Psoas muscle (tissue), 8 donors: ENCODE data around the gene PIAS3. TPM values are rescaled to one million over a fixed set of nuclear protein-coding genes. Genes with fewer than 3 reads are reported as not detected.

Experiments used
- ATAC-seq, 4 donors: fragments of 200-7000 bp; cut with Tn5 transposase; one replicate each; pipeline ENCODE4 v1.9.1; 2020; ENCODE audit warnings: moderate library complexity in 3 of 4, mild to moderate bottlenecking in 2 of 4
- DNase-seq, 2 donors: peaks; one replicate each; pipeline ENCODE4 v3.0.0-alpha.2; 2020
- H3K27ac ChIP-seq: fragments of 200-600 bp; one replicate; pipeline ENCODE4 v1.8.0; 2022
- H3K27me3 ChIP-seq, 3 donors: fragments of 200-600 bp in 1 of 3; one replicate each; pipeline versions ENCODE4 v1.6.1 to v1.8.0; 2013 to 2022; ENCODE audit warnings: low read length in 2 of 3, mild to moderate bottlenecking in 2 of 3, moderate library complexity in 1 of 3; ENCODE audit not compliant: insufficient read depth in 3 of 3
- H3K36me3 ChIP-seq, 2 donors: fragments of 200-600 bp in 1 of 2; one replicate each; pipeline versions ENCODE4 v1.6.1 to v1.8.0; 2013 to 2022; ENCODE audit warnings: low read depth in 1 of 2, mild to moderate bottlenecking in 1 of 2, moderate library complexity in 1 of 2; ENCODE audit not compliant: insufficient read depth in 1 of 2
- H3K4me1 ChIP-seq: fragments of 200-600 bp; one replicate; pipeline ENCODE4 v1.8.0; 2022
- H3K4me3 ChIP-seq: fragments of 200-600 bp; one replicate; pipeline ENCODE4 v1.8.0; 2022; ENCODE audit warnings: mild to moderate bottlenecking
- H3K9me3 ChIP-seq: fragments of 200-600 bp; one replicate; pipeline ENCODE4 v1.8.0; 2022
- CTCF ChIP-seq: fragments of 200-600 bp; IDR thresholded peaks from one replicate; pipeline ENCODE4 v1.8.0; 2022; ENCODE audit warnings: antibody characterized with exemption
- WGBS, 3 donors: extraction: QIAGEN DNeasy Blood & Tissue Kit; methylation state at CpG; one replicate each; pipeline versions ENCODE4 v1.1.6 to v1.1.7; 2013; 5-methylcytosine and 5-hydroxymethylcytosine counted together
- intact Hi-C, 2 donors: fragments of 100-400 bp; cut with DNase I; formaldehyde crosslinking; loops; one replicate each; pipeline versions ENCODE4 v1.11.0 to v1.14.2; 2022
- polyA plus RNA-seq, 3 donors: library from polyadenylated mRNA; stranded (reverse); fragments of 200-250 nt; gene quantifications; one replicate each; pipeline ENCODE4 v1.2.3, GENCODE V29; 2013
- total RNA-seq, 4 donors: library from RNA; stranded (reverse); fragmentation: NEBNext Ultra II Directional in 2 of 4; extraction: Animal tissue kit (Norgen Biotek cat#: 25700) in 2 of 4; gene quantifications; one replicate each; pipeline versions ENCODE4 v1.2.1 to v1.2.4, GENCODE V29; 2021 to 2023
- donor health status: healthy with polysubstance abuse.
- donor health status: DM: no; HTN: no; CAD: no; lungs with moderate emphysema.
- donor health status: Bipolar disorder and iron deficiency.
- donor health status: healthy.
- donor health status: DM: yes; HTN: yes; CAD: no.
- donor health status: DM: no; HTN: no; CAD: no.
- donor health status: DM: no; HTN: no; CAD: no.
- donor health status: DM: yes; HTN: yes; CAD: no.

Gene PIAS3
- total and polyA plus RNA-seq, 7 donors = 9.7 to 26.2 (median 16.8) TPM

GRCh38 chr1:145898756-145899155 is 39.9 kb upstream of the PIAS3 start:
- WGBS, 3 donors = 78 to 86% (median 81%) methylated on average over 5 of the region's 5 CpGs
- no peak for TF ChIP-seq CTCF
- H3K27me3 ChIP-seq = no peaks in the 10 kb centered on the region
- H3K4me3 ChIP-seq = no peak overlapping the region
- ATAC-seq = no peak
- peaks cover 0 to 3% of the 10 kb centered on the region in 2 donors for H3K36me3 ChIP-seq
- DNase-seq = no peak
- H3K4me1 ChIP-seq = no peaks in the 10 kb centered on the region
- no peak overlapping the region for H3K27ac ChIP-seq
- no peaks in the 10 kb centered on the region for H3K9me3 ChIP-seq
- intact Hi-C loops = no loop called here

- 96 to 100% (median 97%) methylated on average over 1 of the region's 1 CpG for WGBS, 3 donors
Measured at GRCh38 chr1:145897969-145898368, 39.1 kb upstream of the PIAS3 start.

GRCh38 chr1:145895471-145895870 is 36.6 kb upstream of the PIAS3 start:
- DNase-seq (no peak), ATAC-seq (no peak)
- no peak overlapping the region for H3K4me3 ChIP-seq
- H3K27ac ChIP-seq = no peak overlapping the region
- TF ChIP-seq CTCF = no peak
- no peaks in the 10 kb centered on the region for H3K9me3 ChIP-seq
- 96 to 100% (median 100%) methylated on average over 1 of the region's 1 CpG for WGBS, 3 donors
- H3K27me3 ChIP-seq = no peaks in the 10 kb centered on the region
- peaks cover 21% of the 10 kb centered on the region for H3K4me1 ChIP-seq
- intact Hi-C loops = no loop called here
- H3K36me3 ChIP-seq = peaks cover 0 to 3% of the 10 kb centered on the region in 2 donors

More at GRCh38 chr1:145897969-145898368, 39.1 kb upstream of the PIAS3 start:
- Histone ChIP-seq H3K4me3 (no peak overlapping the region), H3K4me1 (no peaks in the 10 kb centered on the region), H3K36me3 (peaks cover 0 to 3% of the 10 kb centered on the region in 2 donors), H3K9me3 (no peaks in the 10 kb centered on the region), H3K27me3 (no peaks in the 10 kb centered on the region), H3K27ac (no peak overlapping the region)
- ATAC-seq = no peak
- intact Hi-C loops = no loop called here
- no peak for DNase-seq
- TF ChIP-seq CTCF = no peak

- Histone ChIP-seq H3K4me1 (peaks cover 32% of the 10 kb centered on the region), H3K27ac (peak overlapping the region; percentile 88), H3K36me3 (no peaks in the 10 kb centered on the region), H3K4me3 (no peak overlapping the region), H3K27me3 (no peaks in the 10 kb centered on the region), H3K9me3 (no peaks in the 10 kb centered on the region)
- WGBS, 3 donors = 84 to 91% (median 85%) methylated on average over 7 of the region's 7 CpGs
- no peak for TF ChIP-seq CTCF
- ATAC-seq = no peak
- no peak for DNase-seq
- intact Hi-C loops = loop anchor here (1.0 to 5.0 kb wide), 4 partner anchors 17 to 119 kb away; partner anchors contain the start of gene ITGA10 (in 1 of the 2)
Measured at GRCh38 chr1:145893306-145894055, 34.6 kb upstream of the PIAS3 start.
